Measurements from ENCODE around the gene MB.

The MB gene

GRCh38 chr22:35651085-35651484 is 34.0 kb upstream of the MB start:
- TF ChIP-seq FOXP2 (optimal IDR thresholded peaks at IDR 0.05; ENCODE audit: borderline replicate concordance, extremely low read depth, extremely low read length, insufficient read depth) (no peak), POLR2AphosphoS5 (IDR thresholded peaks at IDR 0.05; ENCODE audit: low read depth, low read length) (no peak), REST (IDR thresholded peaks at IDR 0.05; ENCODE audit: insufficient read depth in 1 of 2, low read depth in 2 of 2, low read length in 2 of 2) (no peak), SIN3A (IDR thresholded peaks at IDR 0.05; ENCODE audit: borderline replicate concordance, insufficient read depth, low read length) (no peak), TAF1 (IDR thresholded peaks at IDR 0.05; ENCODE audit: borderline replicate concordance, insufficient read depth, low read length) (no peak)

GRCh38 chr22:35649636-35650250 is 32.6 kb upstream of the MB start:
- TF ChIP-seq TAF1 (IDR thresholded peaks at IDR 0.05; ENCODE audit: borderline replicate concordance, insufficient read depth, low read length) (no peak), SIN3A (IDR thresholded peaks at IDR 0.05; ENCODE audit: borderline replicate concordance, insufficient read depth, low read length) (no peak), REST (IDR thresholded peaks at IDR 0.05; ENCODE audit: insufficient read depth in 1 of 2, low read depth in 2 of 2, low read length in 2 of 2) (no peak), POLR2AphosphoS5 (IDR thresholded peaks at IDR 0.05; ENCODE audit: low read depth, low read length) (no peak), FOXP2 (optimal IDR thresholded peaks at IDR 0.05; ENCODE audit: borderline replicate concordance, extremely low read depth, extremely low read length, insufficient read depth) (no peak)

DNA sequence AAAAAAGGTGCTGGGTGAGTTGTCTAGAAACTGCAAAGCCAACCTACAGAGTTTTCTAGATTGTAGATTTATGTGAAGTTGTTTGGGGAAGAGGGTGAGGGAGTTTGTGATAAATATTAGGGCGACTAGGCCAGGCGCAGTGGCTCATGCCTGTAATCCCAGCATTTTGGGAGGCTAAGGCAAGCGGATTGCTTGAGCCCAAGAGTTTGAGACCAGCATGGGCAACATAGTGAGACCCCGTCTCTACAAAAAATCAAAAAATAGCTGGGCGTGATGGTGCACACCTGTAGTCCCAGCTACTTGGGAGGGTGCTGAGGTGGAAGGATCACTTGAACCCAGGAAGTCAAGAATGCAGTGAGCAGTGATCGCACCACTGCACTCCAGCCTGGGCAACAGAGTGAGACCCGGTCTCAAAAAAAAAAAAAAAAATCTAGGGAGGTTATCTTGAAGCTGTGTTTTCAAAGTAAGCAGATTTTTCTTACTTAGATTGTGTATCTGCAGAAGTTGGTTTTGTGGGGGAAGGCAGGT is 32.0 kb upstream of the MB start:
- TF ChIP-seq SIN3A (IDR thresholded peaks at IDR 0.05; ENCODE audit: borderline replicate concordance, insufficient read depth, low read length), result no peak

DNA sequence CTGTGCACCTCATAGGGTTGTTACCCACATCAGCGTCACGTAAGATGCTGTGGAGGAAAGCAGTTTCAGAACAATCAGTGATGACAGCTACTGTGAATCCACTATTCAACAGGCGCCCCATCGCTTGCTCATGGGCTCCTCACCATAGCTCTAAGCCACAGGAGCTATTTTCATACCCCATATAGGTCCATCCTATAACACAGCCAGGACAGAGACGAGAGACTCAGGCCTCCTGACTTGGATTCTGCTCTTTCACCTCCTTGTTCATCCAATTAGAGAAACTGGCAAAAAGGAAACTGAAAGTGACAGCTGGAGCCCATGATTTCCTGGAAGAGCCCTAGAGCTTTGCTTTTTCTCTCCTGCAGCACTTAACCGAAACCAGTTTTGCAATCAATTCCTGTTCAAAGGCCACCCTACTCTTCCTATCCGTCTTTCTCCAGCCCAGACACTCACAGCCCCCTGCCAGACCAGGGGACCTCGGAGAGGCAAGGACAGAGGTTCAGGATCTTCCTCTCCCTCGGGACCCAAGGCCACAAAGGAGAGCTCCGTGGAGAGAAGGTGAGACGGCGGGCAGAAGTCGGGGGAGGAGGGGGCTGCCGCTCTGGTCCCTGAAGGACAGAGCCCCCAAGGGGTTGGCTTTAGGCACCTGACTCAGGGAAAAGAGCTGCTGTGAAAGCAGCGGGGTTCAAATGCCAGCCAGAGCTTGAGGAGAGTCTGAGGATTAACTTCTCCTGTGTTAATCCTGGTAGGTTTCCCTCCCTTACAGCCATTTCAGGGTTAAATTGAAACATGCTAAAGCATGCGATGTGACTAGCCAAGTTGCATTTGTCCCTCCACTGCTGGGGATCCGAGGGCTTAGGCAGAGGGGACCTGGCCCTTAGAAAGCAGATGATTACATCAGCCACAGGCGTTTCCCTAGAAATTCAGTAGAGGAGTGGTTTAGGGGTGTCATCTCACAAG is 31.2 kb upstream of the MB start, which contains the start of gene APOL6:
Gene APOL6, plus strand, starts transcription at position 381 of the 960 bp plus-strand sequence. CDS start 7,980 bp downstream, outside the sequence.
- TF ChIP-seq SIN3A (IDR thresholded peaks at IDR 0.05; ENCODE audit: borderline replicate concordance, insufficient read depth, low read length) (no peak), FOXP2 (optimal IDR thresholded peaks at IDR 0.05; ENCODE audit: borderline replicate concordance, extremely low read depth, extremely low read length, insufficient read depth) (no peak)

DNA sequence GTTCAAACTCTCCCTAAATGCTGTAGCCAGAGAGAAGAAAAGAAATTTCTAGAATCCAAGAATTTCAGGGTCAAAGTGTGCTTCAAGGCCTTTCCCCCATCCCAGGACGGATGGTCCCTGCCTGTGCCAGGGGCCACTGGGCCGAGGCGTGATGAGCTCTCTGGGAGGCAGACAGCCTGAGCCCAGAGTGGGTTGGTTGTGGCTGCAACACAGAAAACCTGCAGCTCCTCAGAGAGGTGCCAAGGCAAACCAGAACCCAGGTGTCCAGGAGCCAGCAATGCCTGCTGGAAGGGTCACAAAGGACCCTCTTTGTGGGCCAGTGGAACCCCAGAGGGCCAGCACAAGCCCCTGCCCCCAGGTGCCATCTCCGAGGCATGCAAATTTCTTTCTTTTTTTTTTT is 28.5 kb upstream of the MB start:
- no peak for TF ChIP-seq POLR2AphosphoS5 (IDR thresholded peaks at IDR 0.05; ENCODE audit: low read depth, low read length)
- no peak for TF ChIP-seq FOXP2 (optimal IDR thresholded peaks at IDR 0.05; ENCODE audit: borderline replicate concordance, extremely low read depth, extremely low read length, insufficient read depth)

DNA sequence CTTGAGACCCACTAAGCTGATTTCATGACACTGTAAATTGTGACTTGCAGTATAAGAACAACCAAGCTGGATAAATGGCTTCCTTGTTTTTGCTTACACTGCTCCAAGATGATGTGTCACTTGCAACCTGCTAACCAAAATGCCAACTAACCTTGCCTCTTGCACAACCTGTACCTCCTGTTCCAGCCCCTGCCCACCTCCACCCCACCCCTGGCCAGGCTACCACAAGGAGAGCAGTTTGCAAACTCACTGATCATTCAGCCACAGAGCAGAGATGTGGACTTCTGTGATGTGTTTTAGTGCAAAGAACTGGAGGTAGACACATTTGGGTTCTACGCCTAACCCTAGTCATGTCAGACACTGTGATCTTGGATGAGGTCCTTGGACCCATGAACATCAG is 26.9 kb upstream of the MB start:
- no peak for TF ChIP-seq FOXP2 (optimal IDR thresholded peaks at IDR 0.05; ENCODE audit: borderline replicate concordance, extremely low read depth, extremely low read length, insufficient read depth)
- no peak for TF ChIP-seq TAF1 (IDR thresholded peaks at IDR 0.05; ENCODE audit: borderline replicate concordance, insufficient read depth, low read length)
- no peak for TF ChIP-seq SIN3A (IDR thresholded peaks at IDR 0.05; ENCODE audit: borderline replicate concordance, insufficient read depth, low read length)
- TF ChIP-seq POLR2AphosphoS5 (IDR thresholded peaks at IDR 0.05; ENCODE audit: low read depth, low read length), result no peak
- no peak for TF ChIP-seq REST (IDR thresholded peaks at IDR 0.05; ENCODE audit: insufficient read depth in 1 of 2, low read depth in 2 of 2, low read length in 2 of 2)
